Pons (tissue), 1 donor: Measurements from ENCODE around the gene C8G.

Experiments used
- DNase-seq: peaks from one replicate; pipeline ENCODE4 v3.0.0-alpha.2; 2016; ENCODE audit warnings: low spot score

C8G gene

GRCh38 chr9:136944519-136945332, at the start of gene C8G, which contains the start of gene FBXW5:
TSS of gene C8G (plus strand) at chr9:136945243. CDS start at chr9:136945321, 78 bp downstream.
TSS of gene FBXW5 (minus strand) at chr9:136944738. CDS start at chr9:136944083, 655 bp downstream.
- DNase-seq = peak; percentile 85

- DNase-seq = no peak
Measured at GRCh38 chr9:136896027-136896426, 49.0 kb upstream of the C8G start.

- DNase-seq = no peak
Measured at GRCh38 chr9:136898483-136899100, 46.5 kb upstream of the C8G start.

- DNase-seq = no peak
Measured at GRCh38 chr9:136899196-136899595, 45.8 kb upstream of the C8G start.

GRCh38 chr9:136900556-136900955, 44.5 kb upstream of the C8G start:
- no peak for DNase-seq

GRCh38 chr9:136900988-136901515, 44.0 kb upstream of the C8G start:
- no peak for DNase-seq

GRCh38 chr9:136901516-136902258, 43.4 kb upstream of the C8G start:
- no peak for DNase-seq

GRCh38 chr9:136902259-136902821, 42.7 kb upstream of the C8G start:
- no peak for DNase-seq

- no peak for DNase-seq
Measured at GRCh38 chr9:136903041-136903554, 41.9 kb upstream of the C8G start.

GRCh38 chr9:136906266-136906665, 38.8 kb upstream of the C8G start:
- no peak for DNase-seq

GRCh38 chr9:136907011-136907914, 37.8 kb upstream of the C8G start:
- no peak for DNase-seq

GRCh38 chr9:136910197-136910900, 34.7 kb upstream of the C8G start:
- no peak for DNase-seq

GRCh38 chr9:136910901-136911245, 34.2 kb upstream of the C8G start:
- no peak for DNase-seq

- DNase-seq = no peak
Measured at GRCh38 chr9:136913701-136914438, 31.2 kb upstream of the C8G start.

GRCh38 chr9:136915632-136916329, 29.3 kb upstream of the C8G start:
- DNase-seq = no peak

- DNase-seq = no peak
Measured at GRCh38 chr9:136916330-136917184, 28.5 kb upstream of the C8G start.

- no peak for DNase-seq
Measured at GRCh38 chr9:136917902-136918301, 27.1 kb upstream of the C8G start.

- DNase-seq = no peak
Measured at GRCh38 chr9:136920069-136920468, 25.0 kb upstream of the C8G start.
